NCI-H1048 (cell line): Measurements from ENCODE around the gene FAF2.
"Not testable (repeated sequence)": the region's sequence is repeated elsewhere in the genome, so short reads cannot be mapped to it uniquely, and the experiment has no call there.

ENCODE experiments used
- DNase-seq: peaks from one replicate; lab custom pipeline; 2025; lab: John Stamatoyannopoulos, UW

Gene FAF2

DNA sequence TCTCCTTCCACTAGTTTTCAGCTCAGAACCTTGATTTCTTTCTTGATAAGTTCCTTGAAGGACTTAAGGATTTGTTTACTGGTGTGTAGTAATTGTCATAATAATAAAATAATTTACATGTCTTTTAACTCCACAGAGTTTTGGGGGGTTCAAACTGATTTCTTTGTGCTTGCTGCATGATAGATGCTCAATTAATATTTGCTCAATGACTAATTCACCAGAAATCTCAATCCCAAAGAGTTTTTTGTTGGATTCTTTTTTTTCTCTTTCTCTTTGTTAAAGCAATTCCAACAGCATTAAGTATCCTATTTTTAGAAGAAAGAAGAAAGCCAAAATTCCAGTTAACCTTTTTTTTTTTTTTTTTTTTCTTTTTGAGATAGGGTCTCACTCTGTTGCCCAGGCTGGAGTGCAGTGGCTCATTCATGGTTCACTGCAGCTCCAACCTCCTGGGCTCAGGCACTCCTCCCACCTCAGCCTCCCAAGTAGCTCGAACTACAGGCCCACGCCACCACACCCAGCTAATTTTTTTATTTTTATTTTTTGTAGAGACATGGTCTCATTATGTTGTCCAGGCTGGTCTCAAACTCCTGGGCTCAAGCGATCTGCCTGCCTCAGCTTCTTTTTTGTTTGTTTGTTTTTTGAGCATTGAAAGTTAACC is 10.8 kb downstream of the FAF2 start:
- DNase-seq, result no peak

DNA sequence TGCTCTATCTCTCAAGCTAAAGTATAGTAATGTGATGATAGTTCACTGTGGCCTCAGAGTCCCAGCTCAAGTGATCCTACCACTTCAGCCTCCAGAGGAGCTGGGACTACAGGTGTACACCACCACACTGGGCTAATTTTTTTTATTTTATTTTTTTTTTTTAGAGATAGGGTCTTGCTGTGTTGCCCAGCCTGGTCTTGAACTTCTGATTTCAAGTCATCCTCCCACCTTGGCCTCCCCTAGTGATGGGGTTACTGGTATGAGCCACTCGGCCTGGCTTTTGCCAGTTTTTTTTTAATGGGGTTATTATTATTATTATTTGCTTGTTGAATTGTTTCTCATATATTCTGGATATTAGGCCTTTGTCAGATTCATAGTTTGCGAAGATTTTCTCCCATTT is 13.2 kb downstream of the FAF2 start:
- no peak for DNase-seq

DNA sequence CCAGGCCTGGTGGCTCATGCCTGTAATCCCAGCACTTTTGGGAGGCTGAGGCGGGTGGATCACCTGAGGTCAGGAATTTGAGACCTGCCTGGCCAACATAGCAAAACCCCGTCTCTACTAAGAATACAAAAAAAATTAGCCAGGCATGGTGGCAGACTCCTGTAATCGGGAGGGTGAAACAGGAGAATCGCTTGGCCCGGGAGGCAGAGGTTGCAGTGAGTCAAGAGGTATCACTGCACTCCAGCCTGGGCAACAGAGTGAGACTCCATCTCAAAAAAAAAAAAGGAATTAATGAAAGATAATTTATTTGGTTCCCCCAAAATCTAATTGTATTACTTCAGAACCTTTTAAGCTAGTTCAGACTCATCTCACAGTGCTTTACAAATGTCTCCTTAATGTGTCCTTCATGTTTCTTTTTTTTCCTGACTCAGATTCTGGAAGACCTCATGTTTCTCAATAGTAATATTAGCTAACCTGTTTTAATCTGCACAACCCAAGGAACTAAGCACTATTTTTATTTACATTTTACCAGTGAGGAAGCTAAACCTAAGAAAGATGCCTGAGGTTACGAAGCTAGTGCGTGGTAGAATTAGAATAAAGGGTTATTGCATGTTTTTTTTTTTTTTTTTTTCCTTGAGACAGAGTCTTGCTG is 15.1 kb downstream of the FAF2 start:
- DNase-seq, result no peak

DNA sequence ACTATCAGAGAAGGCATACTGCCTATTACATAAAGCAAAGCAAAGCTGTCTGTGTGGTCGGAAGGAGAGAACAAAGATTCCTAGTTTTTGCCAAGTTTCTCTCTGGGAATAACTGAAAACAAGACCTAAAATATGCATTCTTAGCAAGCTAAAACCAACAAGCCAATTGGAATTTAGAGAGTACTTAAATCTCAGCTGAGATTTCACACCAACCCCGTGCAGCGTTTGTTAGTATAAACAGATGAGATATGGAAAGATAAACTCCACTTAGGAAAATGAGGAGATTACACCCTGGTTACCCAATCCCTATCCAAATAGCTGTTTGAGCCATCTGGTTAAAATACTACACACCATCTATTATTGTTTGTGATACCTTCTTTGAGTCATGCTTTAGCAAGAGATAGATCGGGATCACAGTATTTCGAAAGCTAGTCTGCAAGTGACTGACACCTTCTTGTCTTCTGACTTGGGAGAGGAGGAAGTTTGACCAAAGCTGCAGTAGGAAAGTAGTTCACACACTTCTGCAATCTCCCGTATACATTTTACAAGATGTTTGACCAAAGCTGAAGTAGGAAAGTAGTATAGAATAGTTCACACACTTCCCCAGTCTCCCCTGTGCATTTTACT is 18.2 kb downstream of the FAF2 start:
- no peak for DNase-seq

DNA sequence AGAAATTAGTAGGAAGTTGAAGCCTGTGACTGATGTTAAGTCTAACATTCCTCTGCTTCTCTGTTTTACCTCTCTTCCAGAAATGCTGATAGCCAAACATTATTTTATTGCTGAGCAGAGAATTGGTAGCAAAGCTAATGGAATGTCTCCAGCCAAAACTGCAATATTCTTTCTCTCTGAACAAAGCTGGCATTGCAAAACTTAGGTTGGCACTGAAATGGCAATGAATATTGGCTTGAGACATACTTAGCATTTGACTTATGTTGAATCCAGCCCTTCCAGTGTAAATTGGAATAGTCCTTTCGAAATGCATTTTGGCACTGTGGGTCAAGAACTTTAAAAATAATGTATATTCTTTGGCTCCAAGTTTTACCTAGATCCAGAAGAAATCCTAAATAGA is 21.1 kb downstream of the FAF2 start:
- DNase-seq, result no peak

DNA sequence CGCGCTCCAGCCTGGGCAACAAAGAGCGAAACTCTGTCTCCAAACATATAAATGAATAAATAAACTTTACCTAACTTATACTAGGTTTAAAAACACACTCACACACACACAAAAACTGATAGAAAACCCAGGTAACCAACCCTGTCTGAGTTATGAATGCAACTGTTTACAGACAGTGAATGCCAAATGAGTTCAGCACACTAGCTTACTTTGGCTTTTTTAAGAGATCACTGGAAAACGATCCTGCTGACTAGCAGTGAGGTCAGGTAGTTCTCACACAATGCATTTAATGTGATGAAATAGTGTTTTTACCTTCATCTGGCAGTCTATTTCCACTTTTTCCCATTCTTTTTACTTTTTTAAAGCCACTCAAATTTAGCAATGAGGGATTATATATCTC is 22.4 kb downstream of the FAF2 start:
- DNase-seq, result no peak

DNA sequence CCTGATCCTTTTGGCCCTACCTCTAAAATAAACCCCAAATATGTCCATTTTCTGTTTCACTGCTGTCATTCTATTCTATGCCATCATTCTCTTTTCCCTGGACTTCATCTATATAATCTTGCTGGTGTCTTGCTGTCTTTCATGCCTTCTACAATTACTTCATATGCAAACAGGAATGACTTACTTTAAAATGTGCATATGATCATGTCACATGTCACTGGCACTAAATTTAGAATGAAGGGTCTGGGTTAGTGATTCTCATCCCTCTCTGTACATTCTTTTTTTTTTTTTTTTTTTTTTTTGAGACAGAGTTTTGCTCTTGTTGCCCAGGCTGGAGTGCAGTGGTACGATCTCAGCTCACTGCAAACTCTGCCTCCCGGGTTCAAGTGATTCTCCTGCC is 22.9 kb downstream of the FAF2 start:
- DNase-seq, result no peak

DNA sequence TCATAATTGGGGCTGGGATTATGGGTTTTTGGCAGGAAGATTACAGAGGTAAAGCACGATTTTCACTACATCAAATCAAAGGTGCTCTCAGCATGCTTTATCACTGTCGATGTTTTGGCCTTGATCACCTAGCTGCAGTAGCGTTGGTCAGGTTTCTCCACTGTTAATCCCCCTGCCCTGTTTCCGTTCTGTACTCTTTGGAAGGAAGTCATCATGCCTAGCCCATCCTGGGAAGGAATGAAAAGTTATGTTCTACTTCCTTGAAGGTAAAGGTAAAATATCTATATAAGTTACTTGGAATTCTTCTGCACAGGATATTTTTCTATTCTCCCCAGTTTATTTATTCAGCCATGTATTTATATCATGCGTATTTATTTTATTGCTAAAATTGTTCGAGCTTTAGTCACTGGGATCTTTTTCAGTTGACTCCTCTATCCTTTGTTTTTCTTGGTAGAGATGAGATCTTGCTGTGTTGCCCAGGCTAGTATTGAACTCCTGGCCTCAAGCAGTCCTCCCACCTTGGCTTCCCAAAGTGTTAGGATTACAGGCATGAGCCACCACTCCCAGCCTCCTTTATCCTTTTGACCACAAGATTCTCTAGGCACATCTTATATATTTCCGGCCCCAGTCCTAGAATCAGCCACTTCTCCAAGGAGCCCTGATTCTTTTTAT is 25.3 kb downstream of the FAF2 start:
- DNase-seq, result no peak

DNA sequence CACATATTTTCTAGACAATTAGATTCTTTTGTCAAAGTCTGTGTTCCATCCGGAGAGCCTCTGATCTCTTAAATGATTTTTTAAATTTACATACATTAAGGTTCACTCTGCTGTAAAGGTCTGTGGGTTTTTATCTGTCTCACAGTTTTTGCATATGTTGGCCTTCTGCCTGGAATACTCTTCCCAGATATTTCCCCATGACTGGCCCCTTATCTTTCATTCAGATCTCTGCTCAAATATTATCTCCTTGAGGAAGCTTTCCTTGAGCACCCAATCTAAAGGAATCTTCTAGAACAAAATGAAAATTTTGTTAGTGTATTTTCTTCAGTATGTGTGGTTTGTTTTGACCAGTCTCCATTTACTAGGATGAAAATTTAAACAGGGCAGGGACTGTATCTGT is 26.3 kb downstream of the FAF2 start:
- no peak for DNase-seq

DNA sequence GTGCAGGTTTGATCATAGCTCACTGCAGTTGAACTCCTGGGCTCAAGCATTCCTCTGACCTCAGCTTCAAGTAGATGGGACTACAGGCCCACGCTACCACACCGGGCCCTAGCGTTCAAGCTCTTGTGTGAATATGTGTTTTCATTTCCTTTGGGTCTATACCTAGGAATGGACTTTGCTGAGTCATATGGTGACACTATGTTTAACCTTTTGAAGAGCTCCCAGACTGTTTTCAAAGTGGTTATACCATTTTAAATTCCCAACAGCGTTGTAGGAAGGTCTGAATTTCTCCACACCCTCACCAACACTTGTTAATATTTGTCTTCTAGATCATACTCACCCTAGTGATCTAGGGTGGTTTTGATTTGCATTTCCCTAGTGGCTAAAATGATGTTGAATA is 33.5 kb downstream of the FAF2 start:
- no peak for DNase-seq

DNA sequence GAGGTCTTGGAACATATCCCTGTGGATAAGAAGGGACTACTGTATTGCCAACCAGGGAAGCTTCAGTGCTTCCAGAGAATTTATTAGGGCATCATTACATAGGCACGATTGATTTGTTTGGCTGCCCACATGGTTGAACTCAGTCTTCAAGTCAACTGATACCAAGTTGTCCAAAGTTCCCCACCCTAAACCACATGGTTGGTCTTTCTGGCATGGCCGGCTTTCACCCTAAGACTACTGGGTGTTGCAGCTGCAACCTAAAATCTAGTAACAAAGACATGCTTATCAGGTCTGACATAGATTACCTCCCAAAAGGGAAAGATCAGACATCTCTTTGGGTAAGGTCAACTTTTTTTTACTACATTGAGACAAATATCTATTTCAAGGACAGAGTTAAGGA is 37.0 kb downstream of the FAF2 start:
- no peak for DNase-seq

DNA sequence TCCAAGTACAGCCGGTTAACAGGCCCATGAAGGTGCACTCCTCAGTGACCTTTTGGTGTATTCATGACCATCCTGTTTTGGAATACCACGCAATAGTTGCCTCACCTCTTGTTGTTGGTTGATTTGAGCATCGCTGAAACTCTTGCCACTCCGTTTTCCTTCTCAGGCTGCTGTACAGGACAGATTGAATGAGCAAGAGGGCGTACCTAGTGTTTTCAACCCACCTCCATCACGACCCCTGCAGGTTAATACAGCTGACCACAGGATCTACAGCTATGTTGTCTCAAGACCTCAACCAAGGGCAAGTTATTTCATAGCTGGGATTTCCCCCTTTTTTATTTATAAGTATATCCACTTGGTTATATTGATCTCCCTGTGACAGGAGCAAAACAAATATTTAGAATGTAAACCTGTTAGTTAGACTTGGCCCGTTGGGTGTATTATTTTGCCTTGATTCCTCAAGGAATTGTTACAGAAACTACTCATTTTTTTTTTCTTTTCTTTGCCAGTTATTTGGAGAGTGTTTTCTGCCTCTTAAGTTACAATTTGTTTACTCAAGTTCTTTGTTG is 38.1 kb downstream of the FAF2 start:
- DNase-seq, result no peak

DNA sequence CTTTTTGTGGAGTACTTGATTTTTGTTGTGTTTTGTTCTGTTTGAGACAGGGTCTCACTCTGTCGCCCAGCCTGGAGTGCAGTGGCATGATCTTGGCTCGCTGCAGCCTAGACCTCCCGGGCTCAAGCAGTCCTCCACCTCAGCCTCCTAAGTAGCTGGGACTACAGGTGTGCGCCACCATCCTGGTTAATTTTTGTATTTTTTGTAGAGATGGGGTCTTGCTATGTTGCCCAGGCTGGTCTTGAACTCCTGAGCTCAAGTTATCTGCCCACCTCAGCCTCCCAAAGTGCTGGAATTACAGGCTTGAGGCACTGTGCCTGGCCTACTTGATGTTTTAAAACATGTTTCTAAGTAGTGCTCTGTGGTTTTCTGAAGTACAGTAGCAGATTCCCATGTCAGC is 39.0 kb downstream of the FAF2 start:
- not testable (repeated sequence) for DNase-seq

DNA sequence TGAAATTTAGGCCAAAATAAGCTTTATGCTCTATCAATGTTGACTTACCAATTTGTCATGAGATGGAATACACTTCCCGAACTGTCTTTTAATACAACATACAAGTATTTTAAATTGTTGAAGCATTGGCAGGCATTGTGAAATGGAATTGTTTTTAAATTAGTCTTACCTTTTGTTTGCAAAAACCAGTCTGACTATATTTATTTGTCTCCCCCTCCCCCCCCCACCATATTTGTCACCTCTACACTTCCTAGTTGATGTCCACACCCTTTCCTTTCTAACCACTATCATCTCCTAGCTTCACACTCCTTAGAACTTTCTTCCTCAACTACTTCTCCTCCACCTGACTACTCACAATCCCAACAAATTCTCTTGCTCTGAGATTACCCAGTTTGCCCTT is 40.9 kb downstream of the FAF2 start:
- DNase-seq, result no peak

DNA sequence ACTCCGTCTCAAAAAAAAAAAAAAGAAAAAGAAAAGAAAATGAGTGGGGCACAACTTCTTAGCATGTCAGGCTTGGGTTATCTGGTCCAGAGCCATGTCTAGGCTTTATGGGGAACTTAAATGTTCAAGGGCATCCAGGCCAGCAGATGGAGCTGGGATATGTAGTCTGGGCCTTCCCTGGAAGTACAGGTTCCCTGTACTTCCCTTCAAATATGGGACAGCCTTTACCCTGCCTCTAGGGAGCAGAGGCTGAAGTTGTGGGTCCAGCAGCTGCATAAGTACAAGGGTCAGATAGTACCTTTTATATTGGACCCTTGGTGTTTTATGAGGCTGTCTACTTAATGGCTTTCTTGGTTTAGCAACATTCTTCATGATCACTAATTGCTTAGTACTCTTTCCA is 42.1 kb downstream of the FAF2 start:
- no peak for DNase-seq

DNA sequence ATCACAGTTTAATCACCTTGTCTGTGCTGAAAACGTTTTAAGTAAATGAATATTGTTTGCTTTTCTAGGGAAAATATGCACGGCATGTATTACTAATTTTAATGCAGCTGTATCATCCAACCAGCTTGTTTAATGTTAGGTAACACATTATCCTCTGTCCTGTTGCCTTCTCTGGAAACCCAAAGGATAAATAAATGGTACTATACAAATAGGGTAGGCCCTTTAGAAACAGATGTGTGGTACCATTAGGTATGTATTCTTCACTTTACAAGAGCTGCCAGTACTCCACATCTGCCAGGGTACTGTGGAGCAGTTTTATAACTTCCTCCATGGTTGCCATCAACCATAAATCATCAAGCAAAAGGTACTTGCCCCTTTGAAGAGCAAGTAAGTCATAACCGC is 42.9 kb downstream of the FAF2 start:
- no peak for DNase-seq

DNA sequence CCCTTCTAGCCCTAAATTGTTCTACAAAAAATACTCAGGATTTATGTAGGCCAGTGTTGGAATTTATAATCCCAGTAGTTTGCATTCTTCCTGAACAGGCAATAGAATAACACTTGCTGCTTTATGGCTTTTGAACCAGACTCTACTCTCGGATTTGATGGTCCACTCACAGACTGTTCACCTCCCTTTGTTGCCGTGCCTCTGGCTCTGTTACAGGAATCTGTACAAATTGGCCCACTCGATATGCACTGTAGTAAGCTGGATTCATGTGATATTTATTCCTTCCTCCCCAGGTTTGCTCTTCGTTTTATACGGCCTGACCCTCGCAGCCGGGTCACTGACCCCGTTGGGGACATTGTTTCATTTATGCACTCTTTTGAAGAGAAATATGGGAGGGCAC is 43.7 kb downstream of the FAF2 start:
- no peak for DNase-seq

DNA sequence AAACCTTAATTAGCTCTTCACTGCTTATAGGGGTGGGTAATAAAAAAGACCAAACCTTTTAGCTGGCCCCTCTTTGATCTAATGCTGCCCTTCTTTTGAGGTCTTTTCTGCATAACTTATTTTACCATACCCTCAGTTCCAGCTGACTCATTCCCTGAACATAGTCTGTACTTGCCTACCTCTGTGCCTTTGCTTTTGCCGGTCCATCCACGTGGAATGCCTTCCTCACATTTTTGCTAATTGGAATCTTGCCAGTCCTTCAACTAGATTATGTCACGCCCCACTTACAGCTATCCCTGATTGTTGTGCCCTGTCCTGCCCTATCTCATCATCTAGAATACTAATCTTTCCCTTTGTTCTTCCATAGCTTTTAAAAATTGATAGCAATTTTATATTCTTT is 44.2 kb downstream of the FAF2 start:
- DNase-seq, result no peak

DNA sequence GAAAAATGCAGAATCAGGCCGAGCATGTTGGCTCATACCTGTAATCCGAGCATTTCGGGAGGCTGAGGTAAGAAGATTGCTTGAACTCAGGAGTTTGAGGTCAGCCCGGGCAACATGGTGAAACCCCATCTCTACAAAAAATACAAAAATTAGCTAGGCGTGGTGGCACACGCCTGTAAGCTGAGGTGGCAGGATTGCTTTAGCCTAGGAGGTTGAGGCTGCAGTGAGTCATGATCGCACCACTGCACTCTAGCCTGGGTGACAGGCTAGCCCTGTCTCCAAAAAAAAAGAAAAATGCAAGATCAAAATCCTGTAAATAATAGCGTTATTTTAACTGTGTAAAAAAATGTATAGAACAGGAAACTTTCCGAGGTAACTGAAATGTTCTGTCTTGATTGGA is 49.7 kb downstream of the FAF2 start:
- no peak for DNase-seq

DNA sequence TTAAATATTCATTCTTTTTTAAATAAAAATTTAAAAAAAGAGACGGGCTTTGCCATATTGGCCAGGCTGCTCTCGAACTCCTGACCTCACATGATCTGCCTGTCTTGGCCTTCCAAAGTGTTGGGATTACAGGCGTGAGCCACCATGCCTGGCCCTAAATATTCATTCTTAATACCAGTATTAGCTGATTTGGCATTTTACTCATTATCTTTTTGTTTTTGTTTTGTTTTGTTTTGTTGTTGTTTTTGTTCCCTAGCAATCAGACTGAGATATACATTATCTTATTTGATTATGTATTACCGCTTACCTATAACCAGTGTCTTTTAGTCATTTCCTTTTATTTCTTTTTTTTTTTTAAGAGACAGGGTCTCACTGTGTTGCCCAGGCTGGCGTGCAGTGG is 51.1 kb downstream of the FAF2 start:
- no peak for DNase-seq

DNA sequence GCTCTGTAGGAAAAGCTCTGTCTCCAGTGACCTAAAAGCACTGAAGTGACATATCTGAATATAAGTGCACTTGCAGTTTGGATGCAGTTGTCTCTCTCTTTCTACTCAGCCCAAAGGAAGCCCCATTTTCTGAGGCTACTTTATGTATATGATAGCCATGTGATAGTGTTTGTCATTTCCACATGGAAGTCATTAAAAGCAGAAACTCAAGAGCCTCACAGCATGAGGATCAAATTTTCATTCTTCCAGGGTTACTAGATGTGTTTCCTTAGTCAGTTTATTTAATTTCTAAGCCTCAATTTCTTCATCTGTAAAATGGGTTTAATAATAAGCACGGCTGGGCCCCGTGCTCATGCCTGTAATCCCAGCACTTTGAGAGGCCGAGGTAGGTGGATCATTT is 52.3 kb downstream of the FAF2 start:
- no peak for DNase-seq

DNA sequence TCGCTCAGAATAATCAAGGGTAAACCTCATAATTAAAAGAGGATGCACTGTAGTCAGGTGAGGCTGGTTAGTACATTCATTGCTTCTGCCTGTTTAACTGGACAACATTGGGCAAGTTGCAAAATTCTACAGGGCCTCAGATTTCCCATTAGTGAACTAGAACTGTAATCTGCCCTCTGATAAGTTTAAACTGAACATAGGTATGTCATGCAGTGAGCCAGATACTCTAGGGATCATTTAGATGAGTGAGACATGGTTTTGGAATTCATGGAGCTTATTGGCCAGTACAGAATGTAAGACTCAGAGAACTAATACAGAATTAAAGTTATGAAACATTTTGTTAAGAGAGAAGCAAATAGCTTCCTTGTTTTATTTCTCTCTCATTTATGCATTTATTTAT is 53.1 kb downstream of the FAF2 start:
- no peak for DNase-seq

DNA sequence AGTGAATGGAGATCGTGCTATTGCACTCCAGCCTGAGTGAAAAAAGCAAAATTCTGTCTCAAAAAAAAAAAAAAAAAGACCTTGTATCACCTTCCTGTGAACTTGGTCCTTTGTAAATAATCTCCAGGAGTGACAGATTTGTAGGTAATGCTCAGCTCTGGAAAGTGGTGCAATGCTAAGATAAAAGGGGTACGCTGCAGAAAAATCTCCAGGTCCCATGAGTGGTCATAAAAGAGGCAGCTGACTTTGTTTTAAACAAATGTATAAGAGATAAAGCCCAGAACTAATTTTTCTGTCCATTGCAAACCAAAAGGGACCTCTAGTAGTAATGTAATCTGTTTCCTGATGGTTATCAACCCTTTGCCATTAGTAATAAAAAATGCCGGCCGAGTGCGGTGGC is 55.3 kb downstream of the FAF2 start:
- no peak for DNase-seq
